Activated CD8-positive, alpha-beta memory T cell treated with anti-CD3 and anti-CD28 coated beads, Interleukin-2, amount 50 U/mL, for 48 hours (primary cell): ENCODE measurements around the gene BAHD1.

Source experiments
- DNase-seq: peaks from one replicate; pipeline ENCODE4 v3.0.0-alpha.2; 2020

Gene BAHD1

GRCh38 chr15:40469776-40470390 lies 29.1 kb downstream of the BAHD1 start:
- no peak for DNase-seq

- DNase-seq: peak; percentile 73
Measured at GRCh38 chr15:40470423-40471104, 29.8 kb downstream of the BAHD1 start, which contains the start of gene CHST14. Gene CHST14 (plus strand): TSS chr15:40470984. CDS start chr15:40471214, 230 bp downstream.

DNA sequence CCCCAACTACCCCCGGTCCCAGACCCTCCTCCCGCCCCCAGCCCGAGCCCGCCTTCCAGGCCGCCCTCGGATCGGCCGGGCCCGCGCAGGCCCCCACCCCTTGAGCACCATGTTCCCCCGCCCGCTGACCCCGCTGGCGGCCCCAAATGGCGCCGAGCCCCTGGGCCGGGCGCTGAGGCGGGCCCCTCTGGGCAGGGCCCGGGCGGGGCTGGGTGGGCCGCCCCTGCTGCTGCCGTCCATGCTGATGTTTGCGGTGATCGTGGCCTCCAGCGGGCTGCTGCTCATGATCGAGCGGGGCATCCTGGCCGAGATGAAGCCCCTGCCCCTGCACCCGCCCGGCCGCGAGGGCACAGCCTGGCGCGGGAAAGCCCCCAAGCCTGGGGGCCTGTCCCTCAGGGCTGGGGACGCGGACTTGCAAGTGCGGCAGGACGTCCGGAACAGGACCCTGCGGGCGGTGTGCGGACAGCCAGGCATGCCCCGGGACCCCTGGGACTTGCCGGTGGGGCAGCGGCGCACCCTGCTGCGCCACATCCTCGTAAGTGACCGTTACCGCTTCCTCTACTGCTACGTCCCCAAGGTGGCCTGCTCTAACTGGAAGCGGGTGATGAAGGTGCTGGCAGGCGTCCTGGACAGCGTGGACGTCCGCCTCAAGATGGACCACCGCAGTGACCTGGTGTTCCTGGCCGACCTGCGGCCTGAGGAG lies 30.5 kb downstream of the BAHD1 start:
- DNase-seq: peak; percentile 72

GRCh38 chr15:40471808-40472150 lies 31.0 kb downstream of the BAHD1 start:
- peak; percentile 63 for DNase-seq

- DNase-seq: no peak
Measured at GRCh38 chr15:40472171-40472727, 31.5 kb downstream of the BAHD1 start.

DNA sequence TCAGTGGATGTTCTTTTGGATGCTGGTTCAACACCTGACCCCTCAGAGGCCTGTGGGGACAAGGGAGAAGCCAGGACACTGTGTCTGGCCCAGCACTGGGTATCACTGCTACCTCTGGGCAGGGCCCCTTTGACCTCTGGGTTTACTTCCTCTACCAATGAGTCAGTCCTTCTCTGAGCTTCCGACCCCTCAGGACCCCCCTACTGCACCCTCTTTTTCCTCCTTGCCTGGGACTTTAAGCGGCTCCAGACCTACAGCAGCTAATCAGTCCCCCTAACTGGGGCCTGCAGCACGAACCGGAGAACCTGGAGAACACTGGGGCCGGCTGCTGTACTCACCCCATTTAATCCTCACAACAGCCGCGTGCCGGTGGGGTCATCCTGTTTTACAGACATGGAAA lies 33.8 kb downstream of the BAHD1 start:
- DNase-seq: no peak

DNA sequence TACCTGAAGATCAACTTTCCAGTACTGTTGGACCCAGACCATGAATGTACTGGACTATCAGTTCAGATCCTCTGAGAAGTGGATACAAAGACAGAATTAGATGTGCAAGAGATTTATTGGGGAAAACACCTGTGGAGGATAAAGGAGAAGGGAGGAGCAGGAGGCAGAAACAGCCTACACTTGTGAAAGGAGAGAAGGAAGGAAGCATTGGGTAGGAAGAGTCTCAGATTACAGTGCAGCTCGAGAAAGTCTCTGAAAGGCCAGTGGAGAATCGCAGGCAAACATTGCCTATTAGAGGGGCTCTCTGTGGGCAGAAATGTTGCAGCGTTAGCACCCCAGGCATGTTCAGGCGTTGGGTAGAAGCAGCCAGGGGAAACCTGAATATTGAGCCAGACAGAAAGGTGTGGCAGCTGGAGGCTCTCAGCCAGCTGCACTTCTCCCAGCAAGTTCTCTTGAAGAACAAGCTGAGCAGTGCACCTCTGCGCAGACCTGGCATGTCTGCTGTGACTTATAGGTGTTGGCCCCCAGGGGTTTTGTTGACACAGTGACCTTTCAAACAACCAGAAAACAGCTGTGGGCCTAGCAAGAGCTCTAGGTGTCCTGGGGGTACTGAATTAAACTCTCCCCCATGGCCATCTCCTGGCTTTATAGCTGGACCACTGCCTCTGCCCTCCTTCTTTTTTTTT lies 37.0 kb downstream of the BAHD1 start:
- no peak for DNase-seq

GRCh38 chr15:40479024-40479423 lies 38.3 kb downstream of the BAHD1 start:
- no peak for DNase-seq

- DNase-seq: no peak
Measured at GRCh38 chr15:40481341-40482074, 40.8 kb downstream of the BAHD1 start.

- no peak for DNase-seq
Measured at GRCh38 chr15:40483919-40484318, 43.2 kb downstream of the BAHD1 start.

GRCh38 chr15:40486066-40486770 lies 45.5 kb downstream of the BAHD1 start:
- no peak for DNase-seq

GRCh38 chr15:40487816-40488682 lies 47.3 kb downstream of the BAHD1 start:
- DNase-seq: no peak

GRCh38 chr15:40489274-40490175 lies 48.8 kb downstream of the BAHD1 start:
- no peak for DNase-seq

- DNase-seq: peak; percentile 72
Measured at GRCh38 chr15:40493089-40493840, 52.5 kb downstream of the BAHD1 start.

DNA sequence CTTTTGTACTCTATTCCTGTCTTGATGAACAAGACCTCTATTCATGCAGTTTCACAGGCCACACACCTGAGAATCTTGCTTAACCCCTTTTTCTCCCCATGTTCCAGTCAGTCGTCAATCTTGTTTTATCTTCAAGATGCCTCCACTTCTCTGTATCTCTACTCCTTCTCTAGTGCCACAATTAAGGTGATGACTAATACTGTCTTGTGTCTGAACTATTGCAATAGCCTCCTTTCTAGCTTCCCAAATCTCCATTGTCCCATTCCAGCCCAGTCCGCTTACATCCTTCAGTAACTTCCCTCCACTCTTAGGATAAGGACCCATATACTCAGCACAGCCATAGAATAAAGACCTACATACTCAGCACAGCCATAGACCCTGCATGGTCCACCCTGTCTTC lies 54.8 kb downstream of the BAHD1 start:
- DNase-seq: no peak

- no peak for DNase-seq
Measured at GRCh38 chr15:40498418-40498817, 57.7 kb downstream of the BAHD1 start.

- no peak for DNase-seq
Measured at GRCh38 chr15:40498891-40499290, 58.1 kb downstream of the BAHD1 start.

GRCh38 chr15:40499931-40500330 lies 59.2 kb downstream of the BAHD1 start:
- no peak for DNase-seq
